Gastrocnemius medialis (tissue), 4 donors: ENCODE data around the gene CAPN8. TPM values are rescaled to one million over a fixed set of nuclear protein-coding genes. Genes with fewer than 3 reads are reported as not detected.
"Not testable (repeated sequence)": the region's sequence is repeated elsewhere in the genome, so short reads cannot be mapped to it uniquely, and the experiment has no call there.

Experiments
- ATAC-seq, 2 donors: fragments of 150-250 bp; one replicate each; pipeline ENCODE4 v1.9.1; 2016
- DNase-seq, 2 donors: peaks; one replicate each; pipeline ENCODE4 v3.0.0-alpha.2; 2019
- H3K27ac ChIP-seq, 4 donors: fragments of 200-600 bp; sonication (generic); 1 replicate in 1 of 4; 2 replicates in 3 of 4; pipeline ENCODE4 v1.5.1; 2016 to 2018; ENCODE audit warnings: mild to moderate bottlenecking in 2 of 4, moderate library complexity in 1 of 4
- H3K27me3 ChIP-seq, 3 donors: fragments of 200-600 bp; sonication (generic) in 2 of 3; 1 replicate in 1 of 3; 2 replicates in 2 of 3; pipeline versions ENCODE4 v1.5.1 to v1.6.0; 2016 to 2019; ENCODE audit warnings: mild to moderate bottlenecking in 1 of 3, moderate library complexity in 1 of 3
- H3K36me3 ChIP-seq, 2 donors: fragments of 200-600 bp; sonication (generic) in 1 of 2; one replicate each; pipeline ENCODE4 v1.5.1; 2017 to 2018
- H3K4me1 ChIP-seq, 2 donors: fragments of 200-600 bp; sonication (generic) in 1 of 2; one replicate each; pipeline ENCODE4 v1.5.1; 2016 to 2017; ENCODE audit warnings: mild to moderate bottlenecking in 2 of 2
- H3K4me3 ChIP-seq, 4 donors: fragments of 200-600 bp; sonication (generic) in 3 of 4; 1 replicate in 1 of 4; 2 replicates in 3 of 4; pipeline ENCODE4 v1.5.1; 2016 to 2019; ENCODE audit warnings: mild to moderate bottlenecking in 2 of 4
- H3K9me3 ChIP-seq, 3 donors: fragments of 200-600 bp; sonication (generic) in 2 of 3; 1 replicate in 1 of 3; 2 replicates in 2 of 3; pipeline ENCODE4 v1.5.1; 2016 to 2019
- CTCF ChIP-seq, 5 experiments: fragments of 450-650 bp in 3 of 5; fragments of 200-600 bp in 2 of 5; sonication (generic) in 2 of 5; IDR thresholded peaks in 4 of 5; conservative IDR thresholded peaks in 1 of 5; 1 replicate in 4 of 5; 2 replicates in 1 of 5; pipeline ENCODE4 v1.5.1; 2016 to 2019; ENCODE audit warnings: antibody characterized with exemption in 5 of 5, mild to moderate bottlenecking in 3 of 5, moderate library complexity in 3 of 5
- POLR2A ChIP-seq, 2 donors: fragments of 450-650 bp; IDR thresholded peaks; one replicate each; pipeline ENCODE4 v1.6.1; 2017; ENCODE audit warnings: antibody characterized with exemption in 2 of 2, mild to moderate bottlenecking in 2 of 2, moderate library complexity in 2 of 2
- in situ Hi-C, 4 donors: fragments of 200-750 bp; cut with MboI; loops; one replicate each; pipeline versions ENCODE4 v1.15.0 to v1.8.0; 2017; ENCODE audit warnings: low sequenced_read_pairs in 4 of 4
- intact Hi-C: fragments of 100-400 bp; cut with DNase I; formaldehyde crosslinking; loops from one replicate; pipeline ENCODE4 v1.15.1; 2023; ENCODE audit warnings: low total_unique reads
- total RNA-seq, 4 donors: library from RNA; depleted of rRNA; stranded (reverse); fragments of >200 nt; gene quantifications; one replicate each; pipeline versions ENCODE4 v1.1.0 to v1.2.3, GENCODE V29; 2016

The CAPN8 gene
- total RNA-seq, 4 donors from 2014 or later = 0.46 to 0.85 TPM; not detected in 2

DNA sequence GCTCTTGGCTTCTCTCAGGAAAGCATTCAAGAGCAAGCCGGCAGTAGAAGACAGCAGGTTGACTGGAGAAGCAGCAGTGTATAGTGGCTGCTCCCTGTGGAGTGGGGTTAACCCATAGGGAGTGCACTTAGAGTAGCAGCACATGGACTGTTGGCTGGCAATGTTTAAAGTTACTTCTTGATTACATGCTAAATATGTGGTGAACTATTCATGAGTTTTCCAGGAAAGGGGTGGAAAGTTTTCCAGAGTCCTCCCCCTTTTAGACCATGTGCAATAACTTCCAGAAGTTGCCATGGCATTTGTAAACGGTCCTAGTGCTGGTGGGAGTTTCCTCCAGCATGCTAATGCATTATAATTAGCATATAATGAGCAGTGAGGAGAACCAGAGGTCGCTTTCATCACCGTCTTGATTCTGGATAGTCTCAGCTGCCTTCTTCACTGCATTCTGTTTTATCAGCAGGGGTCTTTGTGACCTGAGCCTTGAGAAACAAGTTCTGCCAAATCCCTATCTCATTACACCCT, 140.5 kb downstream of the CAPN8 start:
- Histone ChIP-seq H3K4me1 (no peaks in the 10 kb centered on the region), H3K27me3 (no peaks in the 10 kb centered on the region), H3K9me3 (no peaks in the 10 kb centered on the region), H3K36me3 (no peaks in the 10 kb centered on the region), H3K4me3 (no peak overlapping the region), H3K27ac (no peak overlapping the region)
- DNase-seq (no peak), ATAC-seq (no peak)
- TF ChIP-seq POLR2A (IDR thresholded peaks at IDR 0.05) (no peak), CTCF (IDR thresholded peaks at IDR 0.05 in 4 of 5, conservative IDR thresholded peaks at IDR 0.05 in 1 of 5) (no peak)
- in situ Hi-C loops = no loop called here
- intact Hi-C loops = no loop called here

- Histone ChIP-seq H3K36me3 (no peaks in the 10 kb centered on the region), H3K4me3 (no peak overlapping the region), H3K9me3 (no peaks in the 10 kb centered on the region), H3K27me3 (no peaks in the 10 kb centered on the region), H3K27ac (no peak overlapping the region), H3K4me1 (no peaks in the 10 kb centered on the region)
- ATAC-seq (no peak), DNase-seq (no peak)
- no peak for TF ChIP-seq POLR2A (IDR thresholded peaks at IDR 0.05)
- no peak for TF ChIP-seq CTCF (IDR thresholded peaks at IDR 0.05 in 4 of 5, conservative IDR thresholded peaks at IDR 0.05 in 1 of 5)
- in situ Hi-C loops = no loop called here
- intact Hi-C loops = no loop called here
Observed at GRCh38 chr1:223521150-223521549, 144.4 kb downstream of the CAPN8 start.

DNA sequence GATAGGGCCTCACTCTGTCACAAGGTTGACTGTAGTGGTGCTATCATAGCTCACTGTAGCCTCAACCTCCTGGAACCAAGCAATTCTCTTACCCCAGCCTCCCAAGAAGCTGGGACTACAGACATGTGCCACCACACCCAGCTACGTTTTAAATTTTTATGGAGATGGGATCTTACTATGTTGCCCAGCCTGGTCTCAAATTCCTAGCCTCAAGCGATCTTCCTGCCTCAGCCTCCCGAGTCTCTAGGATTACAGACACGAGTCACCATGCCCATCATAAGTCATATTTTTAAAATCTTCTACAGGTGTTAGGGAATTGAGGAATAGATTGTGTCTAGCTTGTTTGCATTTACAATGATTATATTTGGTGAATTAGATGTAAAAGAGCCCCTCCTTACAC, 145.3 kb downstream of the CAPN8 start:
- ATAC-seq = no peak
- no peaks in the 10 kb centered on the region for H3K27me3 ChIP-seq
- intact Hi-C loops = no loop called here
- no peaks in the 10 kb centered on the region for H3K36me3 ChIP-seq
- no peak for DNase-seq
- H3K4me1 ChIP-seq = no peaks in the 10 kb centered on the region
- TF ChIP-seq CTCF (IDR thresholded peaks at IDR 0.05 in 4 of 5, conservative IDR thresholded peaks at IDR 0.05 in 1 of 5) (no peak), POLR2A (IDR thresholded peaks at IDR 0.05) (no peak)
- H3K4me3 ChIP-seq = no peak overlapping the region
- H3K9me3 ChIP-seq = no peaks in the 10 kb centered on the region
- H3K27ac ChIP-seq = no peak overlapping the region
- in situ Hi-C loops = no loop called here

DNA sequence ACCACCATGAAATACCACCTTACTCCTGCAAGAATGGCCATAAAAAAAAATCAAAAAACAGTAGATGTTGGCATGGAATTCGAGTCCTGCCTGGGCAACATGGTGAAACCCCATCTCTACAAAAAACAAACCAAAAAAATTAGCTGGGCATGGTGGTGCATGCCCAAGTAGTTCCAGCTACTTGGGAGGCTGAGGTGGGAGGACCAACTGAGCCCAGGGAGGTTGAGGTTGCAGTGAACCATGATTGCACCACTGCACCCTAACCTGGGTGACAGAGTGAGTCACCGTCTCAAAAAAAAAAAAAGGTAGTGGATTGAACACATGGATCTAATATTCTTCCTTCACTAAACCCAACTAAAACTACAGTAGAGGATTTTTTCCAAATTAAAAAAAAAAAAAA, 146.4 kb downstream of the CAPN8 start:
- no peaks in the 10 kb centered on the region for H3K27me3 ChIP-seq
- no peak overlapping the region for H3K27ac ChIP-seq
- H3K36me3 ChIP-seq = no peaks in the 10 kb centered on the region
- ATAC-seq (no peak), DNase-seq (no peak)
- in situ Hi-C loops (no loop called here), intact Hi-C loops (no loop called here)
- TF ChIP-seq POLR2A (IDR thresholded peaks at IDR 0.05) (no peak), CTCF (IDR thresholded peaks at IDR 0.05 in 4 of 5, conservative IDR thresholded peaks at IDR 0.05 in 1 of 5) (no peak)
- no peak overlapping the region for H3K4me3 ChIP-seq
- no peaks in the 10 kb centered on the region for H3K4me1 ChIP-seq
- H3K9me3 ChIP-seq = no peaks in the 10 kb centered on the region

- H3K4me3 ChIP-seq, H3K9me3 ChIP-seq, H3K27ac ChIP-seq, in situ Hi-C loops, H3K4me1 ChIP-seq, intact Hi-C loops, ATAC-seq, H3K27me3 ChIP-seq, DNase-seq, H3K36me3 ChIP-seq: not testable (repeated sequence)
Observed at GRCh38 chr1:223518553-223518952, 146.9 kb downstream of the CAPN8 start.
